OCI-M1 (cell line): Measurements from ENCODE around the gene CUL9.
A peak's percentile ranks its signal among the peaks of the same experiment; 100 is the strongest.

Experiments used
- DNase-seq: peaks from one replicate; lab custom pipeline; 2025; lab: John Stamatoyannopoulos, UW

CUL9 gene

DNA sequence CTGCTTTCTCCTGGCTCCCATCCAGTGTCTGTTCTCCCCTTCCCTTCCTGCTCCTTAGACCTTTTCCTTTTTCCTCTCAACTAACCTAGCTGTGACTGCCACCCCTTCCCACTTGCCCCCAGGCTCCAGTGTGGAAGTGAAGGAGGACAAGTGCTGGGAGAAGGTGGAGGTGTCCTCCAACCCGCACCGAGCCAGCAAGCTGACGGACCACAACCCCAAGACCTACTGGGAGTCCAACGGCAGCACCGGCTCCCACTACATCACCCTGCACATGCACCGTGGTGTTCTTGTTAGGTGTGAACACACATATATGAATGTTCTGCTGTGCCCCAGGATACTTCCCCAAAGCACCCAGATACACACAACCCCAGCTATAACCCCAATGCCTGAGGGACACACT, 18.5 kb downstream of the CUL9 start:
- DNase-seq: no peak

DNA sequence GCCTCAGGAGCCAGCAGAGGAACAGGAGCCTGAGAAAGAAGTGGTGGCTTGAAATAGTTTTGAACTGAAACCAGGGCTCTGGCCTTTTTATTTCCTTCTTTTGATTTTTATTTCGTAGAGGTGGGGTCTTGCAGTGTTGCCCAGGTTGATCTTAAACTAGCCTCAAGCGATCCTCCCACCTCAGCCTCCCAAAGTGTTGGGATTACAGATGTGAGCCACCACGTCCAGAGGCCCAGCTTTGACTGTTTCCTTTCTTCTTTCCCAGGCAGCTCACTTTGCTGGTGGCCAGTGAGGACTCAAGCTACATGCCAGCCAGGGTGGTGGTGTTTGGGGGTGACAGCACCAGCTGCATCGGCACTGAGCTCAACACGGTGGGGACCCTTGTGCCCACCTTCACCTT, 20.5 kb downstream of the CUL9 start:
- DNase-seq: no peak

DNA sequence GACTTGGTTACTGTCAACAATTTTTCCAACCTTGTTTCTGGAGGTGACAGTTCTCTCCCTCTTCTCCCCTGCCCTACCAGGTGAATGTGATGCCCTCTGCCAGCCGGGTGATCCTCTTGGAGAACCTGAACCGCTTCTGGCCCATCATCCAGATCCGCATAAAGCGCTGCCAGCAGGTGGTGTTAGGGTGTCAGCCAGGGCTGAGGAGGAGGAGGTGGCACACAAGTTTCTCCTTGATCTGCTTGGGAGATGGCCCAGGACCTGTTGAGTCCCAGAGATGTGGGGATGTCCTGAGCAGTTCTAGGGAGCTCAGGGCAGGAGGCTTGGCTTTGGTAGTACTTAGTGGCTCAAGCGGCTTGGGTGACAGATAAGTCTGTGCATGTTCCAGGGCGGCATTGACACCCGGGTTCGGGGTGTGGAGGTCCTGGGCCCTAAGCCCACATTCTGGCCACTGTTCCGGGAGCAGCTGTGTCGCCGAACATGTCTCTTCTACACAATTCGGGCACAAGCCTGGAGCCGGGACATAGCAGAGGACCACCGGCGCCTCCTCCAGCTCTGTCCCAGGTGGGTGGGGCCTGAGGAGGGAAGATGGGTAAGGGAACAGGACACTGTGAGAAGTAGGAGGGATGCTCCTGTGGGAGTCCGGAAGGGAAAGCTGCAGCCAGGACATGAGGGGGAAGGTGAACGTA, 21.2 kb downstream of the CUL9 start:
- no peak for DNase-seq

DNA sequence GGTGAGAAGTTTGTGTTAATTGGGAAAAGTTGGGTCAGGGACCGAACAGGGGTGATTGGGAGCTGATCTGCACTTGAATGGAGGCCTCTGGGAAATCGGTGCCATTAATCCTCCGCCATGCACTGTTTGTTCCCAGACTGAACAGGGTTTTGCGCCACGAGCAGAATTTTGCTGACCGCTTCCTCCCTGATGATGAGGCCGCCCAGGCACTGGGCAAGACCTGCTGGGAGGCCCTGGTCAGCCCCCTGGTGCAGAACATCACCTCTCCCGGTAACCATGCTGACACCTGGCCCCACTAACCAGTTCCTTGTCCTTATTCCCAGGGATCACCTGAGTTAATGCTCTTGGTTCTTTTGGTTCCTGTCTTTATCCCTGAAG, 21.7 kb downstream of the CUL9 start:
- DNase-seq: no peak

DNA sequence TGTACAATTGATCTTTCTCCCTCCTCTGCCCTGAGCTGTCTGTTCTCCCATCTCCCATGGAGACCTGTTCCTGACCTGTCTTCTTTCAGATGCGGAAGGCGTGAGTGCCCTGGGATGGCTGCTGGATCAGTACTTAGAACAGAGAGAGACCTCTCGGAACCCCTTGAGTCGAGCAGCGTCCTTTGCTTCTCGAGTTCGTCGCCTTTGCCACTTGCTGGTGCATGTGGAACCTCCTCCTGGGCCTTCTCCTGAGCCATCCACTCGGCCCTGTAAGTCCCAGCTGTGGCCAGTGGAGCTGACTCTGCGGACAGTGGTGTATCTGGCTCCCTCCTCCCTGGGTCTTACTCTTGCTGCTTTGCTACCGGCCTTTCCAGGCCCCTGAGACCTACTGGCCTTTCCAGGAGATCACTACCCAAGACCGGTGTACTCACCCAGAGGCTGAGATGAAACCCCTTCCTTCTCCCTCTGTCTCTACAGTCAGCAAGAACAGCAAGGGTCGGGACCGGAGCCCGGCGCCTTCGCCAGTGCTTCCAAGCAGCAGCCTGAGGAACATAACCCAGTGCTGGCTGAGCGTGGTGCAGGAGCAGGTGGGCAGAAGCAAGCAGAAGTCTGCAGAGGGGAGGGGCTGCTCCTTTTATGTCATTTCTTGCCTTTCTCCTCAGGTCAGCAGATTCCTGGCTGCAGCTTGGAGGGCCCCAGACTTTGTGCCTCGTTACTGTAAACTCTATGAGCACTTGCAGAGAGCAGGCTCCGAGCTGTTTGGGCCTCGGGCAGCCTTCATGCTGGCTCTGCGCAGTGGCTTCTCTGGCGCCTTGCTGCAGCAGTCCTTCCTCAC, 22.5 kb downstream of the CUL9 start:
- no peak for DNase-seq

DNA sequence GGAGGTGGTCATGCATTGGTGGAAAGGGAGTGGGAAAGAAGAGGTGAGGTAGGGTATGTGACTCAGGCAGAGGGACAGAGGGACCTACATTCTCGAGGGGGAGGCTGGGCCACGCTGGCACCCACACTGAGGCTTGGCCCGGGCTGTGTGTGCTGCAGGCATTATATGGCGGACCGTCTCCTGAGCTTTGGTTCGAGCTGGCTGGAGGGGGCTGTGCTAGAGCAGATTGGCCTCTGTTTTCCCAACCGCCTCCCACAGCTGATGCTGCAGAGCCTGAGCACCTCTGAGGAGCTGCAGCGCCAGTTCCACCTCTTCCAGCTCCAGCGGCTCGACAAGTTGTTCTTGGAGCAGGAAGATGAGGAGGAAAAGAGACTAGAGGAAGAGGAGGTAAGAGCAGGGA, 23.9 kb downstream of the CUL9 start:
- no peak for DNase-seq

DNA sequence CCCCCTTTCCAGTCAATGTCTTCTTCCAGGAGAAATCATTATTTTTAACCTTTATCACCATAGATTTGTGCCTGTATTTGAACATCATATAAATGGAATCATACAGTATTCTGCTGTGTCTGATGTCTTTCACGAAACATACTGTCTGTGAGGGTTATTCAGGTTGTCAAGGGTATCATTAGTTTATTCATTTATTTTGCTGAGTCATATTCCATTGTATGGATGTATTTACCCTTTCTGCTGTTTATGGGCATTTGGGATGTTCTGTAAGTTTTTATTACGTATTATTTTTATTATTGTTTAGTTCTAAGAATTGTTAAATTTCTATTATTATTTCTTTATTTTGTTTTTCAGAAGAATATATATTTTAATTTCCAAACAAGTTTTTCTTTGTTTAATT, 25.3 kb downstream of the CUL9 start:
- DNase-seq: no peak

DNA sequence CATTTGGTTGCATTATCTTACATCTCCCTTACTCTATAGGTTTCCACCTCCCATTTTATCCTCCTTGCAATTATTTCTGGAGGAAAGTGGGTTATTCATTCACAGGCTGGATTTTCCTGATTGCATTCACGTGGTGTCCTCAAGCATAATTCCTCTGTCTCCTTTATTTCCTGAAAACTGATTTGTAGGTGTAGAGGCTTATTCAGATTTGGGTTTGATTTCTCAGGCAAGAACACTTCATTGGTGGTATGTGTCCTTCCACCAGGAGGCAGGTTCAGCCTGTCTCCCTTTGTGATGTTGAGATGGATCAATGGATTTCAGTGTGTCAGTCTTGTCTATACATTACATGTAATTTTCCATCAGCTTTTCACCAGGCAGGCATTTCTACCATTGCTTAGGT, 30.0 kb downstream of the CUL9 start:
- DNase-seq: no peak

DNA sequence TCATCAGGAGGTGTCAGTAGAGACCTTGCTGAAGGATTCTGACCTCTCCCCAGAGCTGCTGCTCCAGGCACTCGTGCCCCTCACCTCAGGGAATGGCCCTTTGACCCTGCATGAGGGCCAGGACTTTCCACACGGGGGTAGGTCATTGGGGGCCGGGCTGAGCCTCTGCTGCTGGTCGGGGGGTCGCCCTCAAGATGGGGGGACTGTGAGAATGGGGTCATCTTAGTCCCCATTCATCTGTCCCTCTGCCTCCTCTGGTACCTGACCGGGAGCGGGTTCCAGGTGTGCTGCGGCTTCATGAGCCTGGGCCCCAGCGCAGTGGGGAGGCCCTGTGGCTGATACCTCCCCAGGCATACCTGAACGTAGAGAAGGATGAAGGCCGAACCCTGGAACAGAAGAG, 31.4 kb downstream of the CUL9 start:
- DNase-seq: no peak

DNA sequence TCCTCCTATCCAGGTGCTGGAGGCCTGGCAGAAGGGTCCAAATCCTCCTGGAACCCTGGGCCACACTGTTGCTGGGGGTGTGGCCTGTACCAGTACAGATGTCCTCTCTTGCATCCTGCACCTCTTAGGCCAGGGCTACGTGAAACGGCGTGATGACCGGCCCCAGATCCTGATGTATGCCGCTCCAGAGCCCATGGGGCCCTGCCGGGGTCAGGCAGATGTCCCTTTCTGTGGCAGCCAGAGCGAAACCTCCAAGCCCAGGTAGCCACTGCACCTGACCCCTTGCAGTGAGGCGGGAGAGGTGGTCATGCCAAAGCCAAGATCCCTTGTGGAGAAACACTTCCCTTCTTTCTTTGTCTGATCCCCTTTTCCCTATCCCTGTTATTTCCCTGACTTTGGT, 33.1 kb downstream of the CUL9 start:
- no peak for DNase-seq

DNA sequence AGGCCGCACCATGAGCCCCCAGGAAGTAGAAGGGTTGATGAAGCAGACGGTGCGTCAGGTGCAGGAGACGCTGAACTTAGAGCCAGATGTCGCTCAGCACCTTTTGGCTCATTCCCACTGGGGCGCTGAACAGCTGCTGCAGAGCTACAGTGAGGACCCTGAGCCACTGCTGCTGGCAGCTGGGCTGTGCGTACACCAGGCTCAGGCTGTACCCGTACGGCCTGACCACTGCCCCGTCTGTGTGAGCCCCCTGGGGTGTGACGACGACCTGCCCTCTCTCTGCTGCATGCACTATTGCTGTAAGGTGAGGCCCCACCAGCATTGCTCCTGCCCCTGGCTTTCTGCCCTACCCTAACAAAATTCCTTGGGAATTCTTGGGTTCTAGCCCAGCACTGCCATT, 34.2 kb downstream of the CUL9 start:
- DNase-seq: no peak

DNA sequence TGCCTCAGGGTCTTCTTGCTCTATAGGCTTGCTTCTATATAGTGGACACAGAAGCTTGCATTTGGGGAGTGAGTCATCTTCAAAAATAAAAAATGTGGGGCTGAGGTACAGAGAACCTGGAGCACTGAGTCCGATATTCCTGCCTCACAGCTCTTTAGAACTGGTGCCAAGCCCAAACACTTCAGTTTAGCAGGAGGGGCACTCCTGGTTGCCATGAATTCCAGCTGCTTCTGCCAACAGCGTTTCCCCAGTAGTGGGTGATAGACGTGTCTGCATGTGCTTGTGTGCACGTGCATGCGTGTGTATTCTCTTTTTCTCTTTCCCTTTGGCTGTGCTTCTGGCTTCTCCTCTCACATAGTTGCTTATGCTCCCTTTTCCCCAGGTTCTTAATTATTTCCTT, 35.4 kb downstream of the CUL9 start:
- no peak for DNase-seq

DNA sequence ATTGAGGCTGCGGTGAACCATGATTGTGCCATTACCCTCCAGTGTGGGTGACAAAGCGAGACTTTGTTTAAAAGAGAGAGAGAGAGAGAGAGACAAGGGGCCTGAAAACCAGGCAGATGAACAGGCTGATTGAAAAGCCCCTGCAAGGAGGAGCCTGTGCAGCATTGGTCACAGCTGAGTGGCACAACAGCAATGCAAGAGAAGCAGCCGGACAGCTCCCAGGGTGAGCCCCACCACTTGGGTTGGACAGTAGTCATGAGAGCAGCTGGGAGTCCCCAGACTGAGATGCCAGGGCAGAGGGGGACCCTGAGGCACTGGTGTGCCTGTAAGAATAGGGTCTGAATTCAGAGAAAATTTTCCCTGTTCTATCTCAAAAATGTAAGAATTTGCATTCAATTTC, 37.1 kb downstream of the CUL9 start:
- no peak for DNase-seq

DNA sequence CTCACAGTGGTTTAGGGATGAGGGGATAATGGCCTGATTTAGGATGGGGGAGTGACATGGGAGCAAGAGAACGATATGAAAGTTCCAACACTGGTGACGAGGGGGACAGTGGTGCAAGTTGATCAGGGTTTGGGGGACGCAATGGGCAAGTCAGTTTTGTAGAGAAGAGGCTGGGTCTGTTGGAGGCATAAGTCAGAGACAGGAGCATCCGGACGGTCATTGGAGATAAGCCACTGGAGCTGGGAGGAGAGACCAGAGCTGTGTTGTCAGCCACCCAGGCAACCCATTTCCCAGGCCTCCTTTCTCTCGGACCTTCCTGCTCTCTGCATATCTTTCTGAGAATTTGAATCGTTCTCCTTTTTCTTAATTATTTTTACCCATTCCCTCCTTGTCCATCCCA, 37.8 kb downstream of the CUL9 start:
- no peak for DNase-seq

DNA sequence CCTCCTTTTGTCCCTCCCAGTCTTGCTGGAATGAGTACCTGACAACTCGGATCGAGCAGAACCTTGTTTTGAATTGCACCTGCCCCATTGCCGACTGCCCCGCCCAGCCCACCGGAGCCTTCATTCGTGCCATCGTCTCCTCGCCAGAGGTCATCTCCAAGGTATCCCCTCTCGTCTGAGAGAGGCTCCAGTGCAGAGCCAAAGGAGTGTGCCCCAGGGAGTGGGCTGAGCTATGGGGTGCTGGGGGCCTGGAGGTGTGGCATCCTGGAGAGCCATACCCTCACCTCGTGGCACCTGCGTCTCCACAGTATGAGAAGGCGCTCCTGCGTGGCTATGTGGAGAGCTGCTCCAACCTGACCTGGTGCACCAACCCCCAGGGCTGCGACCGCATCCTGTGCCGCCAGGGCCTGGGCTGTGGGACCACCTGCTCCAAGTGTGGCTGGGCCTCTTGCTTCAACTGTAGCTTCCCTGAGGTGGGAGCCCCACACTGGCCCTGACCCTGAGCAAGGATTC, 38.5 kb downstream of the CUL9 start:
- no peak for DNase-seq

DNA sequence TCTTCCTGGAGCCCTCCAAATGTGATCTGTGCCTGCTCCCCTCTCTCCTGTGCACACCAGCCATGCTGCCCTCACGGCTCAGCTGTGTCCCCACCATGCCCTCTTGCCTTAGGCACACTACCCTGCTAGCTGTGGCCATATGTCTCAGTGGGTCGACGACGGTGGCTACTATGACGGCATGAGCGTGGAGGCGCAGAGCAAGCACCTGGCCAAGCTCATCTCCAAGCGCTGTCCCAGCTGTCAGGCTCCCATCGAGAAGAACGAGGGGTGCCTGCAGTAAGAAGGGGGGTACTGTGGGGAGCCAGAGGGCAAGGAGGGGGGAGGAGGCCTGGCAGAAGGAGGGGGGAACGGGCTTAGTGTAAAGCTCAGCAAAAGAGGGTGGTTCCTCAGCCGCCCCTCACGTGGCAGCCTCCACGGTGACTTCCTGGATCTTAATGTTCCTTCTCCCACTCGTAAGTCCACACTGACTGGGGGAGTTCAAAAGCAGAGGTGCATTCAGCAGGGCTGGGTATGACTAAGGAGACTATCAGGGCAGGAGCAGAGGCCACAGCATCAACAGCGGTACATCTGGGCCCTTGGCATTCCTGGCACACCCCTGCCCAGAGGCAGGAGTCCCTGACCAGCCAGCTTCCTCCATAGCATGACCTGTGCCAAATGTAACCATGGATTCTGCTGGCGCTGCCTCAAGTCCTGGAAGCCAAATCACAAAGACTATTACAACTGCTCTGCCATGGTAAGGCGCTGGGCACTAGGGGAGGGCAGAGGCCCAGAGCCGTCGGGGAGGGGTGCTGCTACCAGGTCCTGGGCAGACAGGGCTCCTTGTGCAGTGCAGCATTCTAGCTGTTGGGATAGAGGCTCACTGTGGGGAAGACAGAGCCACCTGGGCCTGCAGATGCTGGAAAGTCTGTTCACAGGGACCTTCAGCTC, 39.3 kb downstream of the CUL9 start:
- DNase-seq: no peak

DNA sequence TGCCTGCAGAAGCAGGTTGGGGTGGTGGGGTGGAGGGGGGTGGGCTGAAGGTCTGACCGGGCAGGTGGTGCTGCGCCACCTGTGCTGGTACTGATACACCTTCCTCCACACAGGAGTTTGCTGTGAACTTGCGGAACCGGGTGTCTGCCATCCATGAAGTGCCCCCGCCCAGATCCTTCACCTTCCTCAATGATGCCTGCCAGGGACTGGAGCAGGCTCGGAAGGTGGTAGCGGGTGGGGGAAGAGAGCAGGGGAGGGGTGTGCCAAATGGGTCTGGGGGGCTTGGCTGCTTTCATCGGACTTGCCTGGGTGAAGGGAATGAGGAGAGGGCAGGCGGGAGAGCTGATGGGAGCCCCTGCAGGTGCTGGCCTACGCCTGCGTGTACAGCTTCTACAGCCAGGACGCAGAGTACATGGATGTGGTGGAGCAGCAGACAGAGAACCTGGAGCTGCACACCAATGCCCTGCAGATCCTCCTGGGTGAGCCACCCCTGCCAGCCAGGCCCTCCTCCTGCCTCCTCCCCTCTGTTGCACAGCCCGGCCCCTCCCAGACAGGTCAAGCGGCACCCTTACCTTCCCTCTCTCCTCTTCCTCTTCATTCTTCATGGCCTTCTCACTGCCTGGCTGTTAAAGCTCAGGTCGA, 40.5 kb downstream of the CUL9 start:
- no peak for DNase-seq

DNA sequence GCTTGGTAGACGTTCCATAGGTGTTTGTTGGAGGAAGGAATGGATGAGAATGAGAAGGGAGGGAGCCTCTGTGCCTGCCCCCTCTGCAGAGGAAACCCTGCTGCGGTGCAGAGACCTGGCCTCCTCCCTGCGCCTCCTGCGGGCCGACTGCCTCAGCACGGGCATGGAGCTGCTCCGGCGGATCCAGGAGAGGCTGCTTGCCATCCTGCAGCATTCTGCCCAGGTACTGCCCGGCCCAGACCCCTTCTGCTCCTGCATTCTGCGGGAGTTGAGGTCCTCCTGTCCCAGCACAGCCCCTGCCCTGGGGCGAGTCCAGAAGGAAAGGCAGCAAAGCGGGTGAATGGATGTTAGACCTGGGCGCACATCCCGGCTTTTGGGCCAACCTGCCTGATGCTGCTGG, 41.2 kb downstream of the CUL9 start:
- DNase-seq: no peak

DNA sequence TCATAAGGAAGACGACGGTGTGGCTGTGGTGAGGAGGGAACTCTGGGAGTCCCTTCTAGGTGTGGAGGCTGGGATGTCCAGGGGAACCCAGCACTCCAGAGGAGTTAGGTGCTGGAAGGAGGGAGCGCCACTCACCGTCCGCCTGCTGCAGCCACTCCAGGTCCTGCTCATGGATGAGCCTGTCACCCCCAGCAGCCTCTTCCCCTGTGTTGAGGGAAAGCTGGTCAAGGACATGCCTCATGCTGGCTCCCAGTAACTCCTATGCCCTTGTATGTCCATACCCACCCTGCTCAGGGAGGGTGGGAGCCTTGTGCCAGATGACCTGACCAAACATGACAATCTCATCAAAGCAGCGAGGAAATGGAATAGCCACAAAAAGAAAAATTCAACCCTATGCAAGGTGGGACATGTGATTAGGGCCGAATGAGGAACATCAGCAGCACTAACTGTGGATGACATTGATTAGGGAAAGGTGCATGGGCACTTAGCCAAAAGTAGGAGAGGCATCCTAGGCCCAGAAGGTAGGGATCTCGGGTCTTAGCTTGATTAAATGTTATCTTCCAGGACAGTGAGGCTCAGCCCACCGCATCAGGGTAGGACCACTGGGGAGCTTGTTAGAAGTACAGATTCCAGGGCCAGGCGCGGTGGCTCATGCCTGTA, 44.3 kb downstream of the CUL9 start:
- peak; percentile 38 for DNase-seq

DNA sequence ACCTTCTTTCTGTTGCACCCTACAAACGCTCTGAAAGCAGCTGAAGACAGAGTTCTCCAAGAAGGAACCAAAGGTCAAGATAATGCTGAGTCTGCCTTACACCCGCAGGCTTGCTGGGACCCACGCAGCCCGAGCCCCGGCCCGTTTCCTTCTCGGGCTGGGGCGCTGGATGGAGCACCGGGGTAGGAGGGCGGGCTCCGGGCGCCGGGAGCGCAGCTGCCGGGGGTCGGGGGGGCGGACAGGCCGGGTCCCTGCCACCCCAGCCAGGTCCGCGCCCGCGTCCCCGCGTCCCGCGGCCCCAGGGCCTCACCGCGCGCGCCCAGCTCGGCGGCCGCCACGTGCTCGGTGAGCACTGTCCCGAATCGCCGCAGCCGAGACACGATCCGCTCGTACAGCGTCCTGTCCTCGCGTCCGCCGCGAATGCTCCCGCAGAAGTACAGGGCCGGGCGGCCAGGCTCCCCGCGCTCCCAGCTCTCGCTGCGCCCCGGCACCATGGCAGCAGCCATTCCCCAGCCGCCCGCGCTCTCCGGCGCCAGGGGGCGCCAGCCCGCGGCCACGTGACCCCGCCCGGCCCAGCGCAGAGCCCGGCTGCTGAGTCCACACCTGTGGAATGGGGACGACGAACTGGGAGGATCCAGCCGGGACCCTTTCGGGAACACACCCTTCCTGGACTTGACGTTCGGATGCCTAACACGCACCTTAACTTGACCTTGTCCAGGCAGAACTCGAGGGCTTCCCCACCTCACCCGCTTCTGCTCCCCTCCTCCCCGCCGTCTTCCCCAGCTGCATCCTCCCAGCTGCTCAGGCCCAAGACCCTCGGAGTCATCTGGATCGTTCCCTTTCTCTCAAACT, 47.2 kb downstream of the CUL9 start, which contains the start of gene DNPH1:
DNPH1 (minus strand) TSS at position 531 of the 852 bp plus-strand sequence; CDS start at position 506, 25 bp downstream.
- DNase-seq: peak; percentile 89
